ENCODE measurements around the gene F13A1.

- TF ChIP-seq POLR2AphosphoS5 (IDR thresholded peaks at IDR 0.05; ENCODE audit: low read depth, low read length) (no peak), SIN3A (IDR thresholded peaks at IDR 0.05; ENCODE audit: borderline replicate concordance, insufficient read depth, low read length) (no peak)
These were observed 36.1 kb downstream of the F13A1 start for GRCh38 chr6:6284221-6284966.
